ENCODE data around the gene KHDRBS2.

- no peak for TF ChIP-seq POLR2A (IDR thresholded peaks at IDR 0.05)
- no peak for TF ChIP-seq POLR2AphosphoS5 (IDR thresholded peaks at IDR 0.05)
Observed at GRCh38 chr6:62296541-62296940, 10.5 kb upstream of the KHDRBS2 start.
